ENCODE results near the gene PPM1E. TPM values are rescaled to one million over a fixed set of nuclear protein-coding genes. Genes with fewer than 3 reads are reported as not detected.

The PPM1E gene
- total RNA-seq, 4 donors from 2014 or later = under 0.01 to 0.42 TPM; not detected in 2

GRCh38 chr17:58976541-58976940, 220.9 kb downstream of the PPM1E start:
- no peaks in the 10 kb centered on the region for H3K36me3 ChIP-seq
- H3K4me1 ChIP-seq = no peaks in the 10 kb centered on the region
- TF ChIP-seq POLR2A (IDR thresholded peaks at IDR 0.05) (no peak), EP300 (IDR thresholded peaks at IDR 0.05) (no peak)
- TF ChIP-seq, protein P1, sequence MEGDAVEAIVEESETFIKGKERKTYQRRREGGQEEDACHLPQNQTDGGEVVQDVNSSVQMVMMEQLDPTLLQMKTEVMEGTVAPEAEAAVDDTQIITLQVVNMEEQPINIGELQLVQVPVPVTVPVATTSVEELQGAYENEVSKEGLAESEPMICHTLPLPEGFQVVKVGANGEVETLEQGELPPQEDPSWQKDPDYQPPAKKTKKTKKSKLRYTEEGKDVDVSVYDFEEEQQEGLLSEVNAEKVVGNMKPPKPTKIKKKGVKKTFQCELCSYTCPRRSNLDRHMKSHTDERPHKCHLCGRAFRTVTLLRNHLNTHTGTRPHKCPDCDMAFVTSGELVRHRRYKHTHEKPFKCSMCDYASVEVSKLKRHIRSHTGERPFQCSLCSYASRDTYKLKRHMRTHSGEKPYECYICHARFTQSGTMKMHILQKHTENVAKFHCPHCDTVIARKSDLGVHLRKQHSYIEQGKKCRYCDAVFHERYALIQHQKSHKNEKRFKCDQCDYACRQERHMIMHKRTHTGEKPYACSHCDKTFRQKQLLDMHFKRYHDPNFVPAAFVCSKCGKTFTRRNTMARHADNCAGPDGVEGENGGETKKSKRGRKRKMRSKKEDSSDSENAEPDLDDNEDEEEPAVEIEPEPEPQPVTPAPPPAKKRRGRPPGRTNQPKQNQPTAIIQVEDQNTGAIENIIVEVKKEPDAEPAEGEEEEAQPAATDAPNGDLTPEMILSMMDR (IDR thresholded peaks at IDR 0.05) = no peak
- no peak overlapping the region for H3K4me3 ChIP-seq
- H3K27me3 ChIP-seq = no peaks in the 10 kb centered on the region
- WGBS, 2 donors = 89 to 90% methylated on average over 3 of the region's 3 CpGs
- H3K27ac ChIP-seq = no peak overlapping the region
- no peaks in the 10 kb centered on the region for H3K9me3 ChIP-seq
- DNase-seq (ENCODE audit: low spot score in 2 of 2) = no peak

- Histone ChIP-seq H3K4me1 (no peaks in the 10 kb centered on the region), H3K36me3 (no peaks in the 10 kb centered on the region), H3K9me3 (no peaks in the 10 kb centered on the region), H3K27ac (no peak overlapping the region), H3K4me3 (no peak overlapping the region), H3K27me3 (no peaks in the 10 kb centered on the region)
- 86 to 92% methylated on average over 3 of the region's 3 CpGs for WGBS, 2 donors
- DNase-seq (ENCODE audit: low spot score in 2 of 2) = no peak
- TF ChIP-seq POLR2A (IDR thresholded peaks at IDR 0.05) (no peak), EP300 (IDR thresholded peaks at IDR 0.05) (no peak)
- TF ChIP-seq, protein P1 (IDR thresholded peaks at IDR 0.05) = no peak
Measured at GRCh38 chr17:58980706-58981481, 225.2 kb downstream of the PPM1E start.

GRCh38 chr17:58982626-58983025, 227.0 kb downstream of the PPM1E start:
- Histone ChIP-seq H3K27ac (no peak overlapping the region), H3K4me1 (no peaks in the 10 kb centered on the region), H3K36me3 (no peaks in the 10 kb centered on the region), H3K27me3 (no peaks in the 10 kb centered on the region), H3K4me3 (no peak overlapping the region), H3K9me3 (no peaks in the 10 kb centered on the region)
- TF ChIP-seq, protein P1 (IDR thresholded peaks at IDR 0.05) = no peak
- TF ChIP-seq POLR2A (IDR thresholded peaks at IDR 0.05) (no peak), EP300 (IDR thresholded peaks at IDR 0.05) (no peak)
- WGBS, 2 donors = 86 to 90% methylated on average over 3 of the region's 3 CpGs
- DNase-seq (ENCODE audit: low spot score in 2 of 2) = no peak

GRCh38 chr17:58985367-58985766, 229.7 kb downstream of the PPM1E start:
- 73 to 82% methylated on average over 6 of the region's 6 CpGs for WGBS, 2 donors
- Histone ChIP-seq H3K36me3 (peaks cover 0 to 6% (median 0%) of the 10 kb centered on the region in 3 donors), H3K4me1 (no peaks in the 10 kb centered on the region), H3K4me3 (no peak overlapping the region), H3K27ac (no peak overlapping the region), H3K27me3 (no peaks in the 10 kb centered on the region), H3K9me3 (no peaks in the 10 kb centered on the region)
- no peak for DNase-seq (ENCODE audit: low spot score in 2 of 2)
- no peak for TF ChIP-seq EP300 (IDR thresholded peaks at IDR 0.05)
- TF ChIP-seq, protein P1 (IDR thresholded peaks at IDR 0.05) = no peak
- no peak for TF ChIP-seq POLR2A (IDR thresholded peaks at IDR 0.05)

GRCh38 chr17:58985971-58986370, 230.3 kb downstream of the PPM1E start:
- no peak for TF ChIP-seq EP300 (IDR thresholded peaks at IDR 0.05)
- TF ChIP-seq POLR2A (IDR thresholded peaks at IDR 0.05) = no peak
- TF ChIP-seq, protein P1 (IDR thresholded peaks at IDR 0.05) = no peak
- Histone ChIP-seq H3K27me3 (no peaks in the 10 kb centered on the region), H3K4me1 (no peaks in the 10 kb centered on the region), H3K36me3 (peaks cover 0 to 6% (median 0%) of the 10 kb centered on the region in 3 donors), H3K4me3 (no peak overlapping the region), H3K27ac (no peak overlapping the region), H3K9me3 (no peaks in the 10 kb centered on the region)
- no peak for DNase-seq (ENCODE audit: low spot score in 2 of 2)
- 94 to 96% methylated on average over 6 of the region's 6 CpGs for WGBS, 2 donors
